Measurements from ENCODE around the gene CENPB.

Gene CENPB

DNA sequence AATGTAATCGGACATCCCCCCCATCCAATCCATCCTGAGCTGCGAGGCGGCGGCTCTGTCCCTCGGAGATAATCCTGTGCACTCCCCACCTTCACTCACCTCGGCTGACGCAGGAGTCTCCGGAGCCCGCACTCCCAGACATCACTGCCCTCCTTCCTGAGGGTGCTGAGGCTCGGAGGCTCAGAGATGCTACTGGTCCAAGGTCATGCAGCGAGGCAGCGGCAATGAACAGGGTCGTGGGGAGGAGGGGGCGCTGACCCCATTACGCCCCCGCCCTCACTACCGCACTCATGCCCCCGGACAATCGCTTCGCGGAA lies 19.5 kb downstream of the CENPB start:
- no peak for DNase-seq (ENCODE audit: low read depth in 2 of 2)

DNA sequence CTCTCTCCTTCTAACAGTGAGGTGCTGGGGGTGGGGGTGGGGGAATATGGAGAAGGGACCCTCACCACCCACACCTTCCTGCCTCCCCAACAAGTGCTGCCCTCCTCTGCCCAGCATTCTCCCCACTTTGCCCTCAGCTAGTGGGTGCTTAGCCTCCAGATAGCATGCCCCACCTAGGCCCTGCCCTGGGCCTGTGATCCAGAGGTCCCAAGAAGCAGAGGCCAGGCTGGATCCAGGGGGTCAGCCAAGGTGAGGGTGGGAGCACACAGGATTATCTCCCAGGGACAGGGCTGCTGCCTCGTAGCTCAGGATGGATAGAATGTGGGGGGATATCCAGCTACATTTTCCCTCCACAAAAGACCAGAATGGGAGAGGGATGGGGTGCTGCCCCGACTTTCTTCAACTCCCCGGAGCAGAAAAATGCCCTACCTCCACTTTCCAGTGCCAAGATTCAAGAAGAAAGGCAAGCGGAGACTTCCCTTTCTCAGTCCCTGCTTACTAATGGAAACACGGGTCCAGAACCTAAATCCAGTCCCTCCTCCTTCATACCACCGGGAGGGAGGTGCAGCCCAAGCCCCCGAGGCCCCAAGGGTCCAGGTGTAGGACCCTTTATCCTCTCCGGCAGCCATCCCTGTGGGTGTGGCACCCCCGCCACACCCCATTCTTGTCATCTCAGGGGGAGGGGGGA lies 20.0 kb downstream of the CENPB start:
- DNase-seq (ENCODE audit: low read depth in 2 of 2) = no peak

DNA sequence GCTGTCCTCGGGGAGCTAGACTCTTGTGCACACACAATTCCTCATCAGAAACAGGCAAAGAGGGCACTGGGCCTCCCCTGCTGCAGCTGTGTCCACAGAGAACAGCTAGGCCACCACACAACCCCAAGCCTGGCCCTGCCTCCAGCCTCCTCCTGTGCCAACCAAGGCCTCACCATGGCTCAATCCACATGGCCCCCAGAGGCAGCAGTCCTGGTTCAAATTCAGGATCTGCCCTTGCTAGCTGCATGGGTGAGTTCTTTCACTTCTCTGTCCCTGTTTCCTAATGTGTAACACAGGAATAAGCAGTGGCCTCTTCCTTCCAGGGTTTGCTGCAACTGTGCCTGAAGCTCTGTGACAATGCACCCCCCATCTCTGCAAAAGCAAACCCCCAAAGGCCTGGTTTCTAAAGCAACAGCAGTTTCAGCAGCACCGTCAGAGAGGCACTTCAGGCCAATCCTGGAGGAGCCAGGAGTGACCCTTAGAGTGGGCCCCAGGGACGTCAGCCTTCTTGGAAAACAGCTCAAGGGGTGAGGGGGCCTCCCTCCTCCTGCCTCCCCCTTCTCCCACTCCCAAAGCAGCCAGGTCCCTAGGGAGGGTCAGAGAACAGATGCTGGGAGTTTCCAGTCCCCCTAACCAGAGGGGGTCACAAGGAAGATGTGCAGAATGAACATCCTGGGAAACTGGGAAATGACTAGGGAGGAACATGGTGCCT lies 21.2 kb downstream of the CENPB start:
- no peak for DNase-seq (ENCODE audit: low read depth in 2 of 2)

DNA sequence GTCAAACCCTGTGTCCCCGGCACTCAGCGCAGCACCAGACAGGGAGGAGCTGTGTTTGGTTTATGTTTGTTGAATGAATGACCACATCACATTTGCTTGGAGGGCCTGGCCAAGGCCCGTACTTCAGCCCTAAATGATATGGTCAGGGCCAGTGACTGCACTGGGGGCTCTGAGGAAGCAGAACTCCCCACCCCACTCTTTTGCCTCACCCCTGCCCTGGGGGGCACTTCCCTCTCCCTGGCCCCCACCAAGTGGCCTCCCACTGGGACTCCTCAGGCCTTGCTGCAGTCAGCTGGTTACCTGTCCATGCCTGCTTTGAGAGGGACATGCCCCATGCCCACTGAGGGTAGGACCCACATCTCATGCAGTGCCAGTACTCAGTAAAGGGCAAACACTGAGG lies 21.9 kb downstream of the CENPB start:
- DNase-seq (ENCODE audit: low read depth in 2 of 2) = no peak

DNA sequence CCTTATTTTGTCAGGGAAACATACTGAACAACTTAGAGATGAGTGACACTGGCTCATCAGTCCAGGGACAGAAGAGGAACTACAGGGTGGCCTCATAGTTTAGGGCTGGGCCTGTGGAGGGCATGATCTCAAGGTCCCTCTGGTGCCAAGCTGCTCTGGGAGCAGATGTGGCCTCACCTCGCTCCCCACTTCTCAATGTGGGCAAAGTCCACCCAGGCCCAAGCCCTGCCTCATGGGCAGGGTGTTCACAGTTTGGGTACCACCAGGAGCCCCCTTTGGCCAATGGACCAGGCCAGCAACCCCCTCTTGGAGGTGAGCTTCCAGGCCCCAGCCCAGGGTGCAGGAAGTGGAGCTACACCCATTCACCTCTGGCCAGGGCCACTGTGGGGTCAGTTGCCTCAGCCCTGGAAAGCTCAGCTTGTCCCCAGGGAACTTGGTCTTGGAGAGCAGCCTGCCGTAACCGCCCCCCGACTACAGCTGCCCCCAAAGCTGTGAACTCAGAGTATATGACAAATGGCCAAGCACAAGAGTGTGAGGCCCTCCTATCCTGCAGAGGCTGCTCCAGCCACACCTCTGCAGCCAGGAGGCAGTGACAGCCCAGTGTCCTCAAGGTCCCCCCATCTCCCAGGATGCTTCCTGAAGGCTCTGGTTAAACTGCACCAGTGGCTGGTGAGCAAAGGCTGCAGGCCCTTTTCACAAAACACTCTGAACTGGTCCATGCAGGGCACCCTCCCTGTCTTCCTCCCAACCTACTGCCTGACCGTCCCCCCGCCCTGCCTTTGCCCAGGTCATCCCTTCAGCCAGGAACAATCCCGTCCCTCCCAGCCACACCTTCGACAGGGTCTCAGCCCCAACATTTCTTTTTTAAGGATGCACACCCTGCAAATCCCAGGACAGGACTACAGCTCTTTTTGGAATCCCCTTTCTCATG lies 22.6 kb downstream of the CENPB start:
- no peak for DNase-seq (ENCODE audit: low read depth in 2 of 2)

DNA sequence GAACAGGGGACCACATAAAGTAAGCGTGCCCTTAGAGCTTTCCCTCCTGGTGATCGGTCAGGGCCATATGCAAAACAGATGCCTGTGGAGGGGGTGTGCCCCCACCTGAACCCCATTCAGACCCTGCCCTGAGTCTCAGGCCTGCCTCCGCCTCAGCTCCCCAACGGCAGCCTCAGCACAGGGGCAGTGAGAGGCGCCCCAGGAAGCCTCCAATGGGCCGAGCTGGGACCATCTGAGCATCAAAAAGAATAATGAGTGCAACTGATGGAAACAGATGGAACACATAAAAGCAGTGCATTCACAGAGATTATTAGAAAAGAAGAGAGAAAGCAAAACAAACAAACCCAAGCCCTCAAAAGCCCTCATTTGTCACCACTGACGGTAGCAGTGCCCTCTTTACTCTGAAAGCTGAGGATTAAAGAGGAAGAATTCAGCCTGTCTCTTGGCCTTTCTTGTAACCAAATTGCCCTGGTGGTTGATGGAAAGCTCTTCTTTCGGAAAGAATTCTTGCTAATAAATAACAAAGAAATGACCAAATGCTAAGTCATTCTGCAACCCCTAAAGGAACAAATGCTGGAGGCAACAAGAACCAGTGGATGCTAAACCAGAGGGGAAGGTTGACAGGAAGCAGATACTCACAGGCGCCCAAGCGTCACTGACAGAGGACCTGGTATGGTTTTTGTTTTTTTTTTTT lies 25.7 kb downstream of the CENPB start:
- DNase-seq (ENCODE audit: low read depth in 2 of 2) = no peak

DNA sequence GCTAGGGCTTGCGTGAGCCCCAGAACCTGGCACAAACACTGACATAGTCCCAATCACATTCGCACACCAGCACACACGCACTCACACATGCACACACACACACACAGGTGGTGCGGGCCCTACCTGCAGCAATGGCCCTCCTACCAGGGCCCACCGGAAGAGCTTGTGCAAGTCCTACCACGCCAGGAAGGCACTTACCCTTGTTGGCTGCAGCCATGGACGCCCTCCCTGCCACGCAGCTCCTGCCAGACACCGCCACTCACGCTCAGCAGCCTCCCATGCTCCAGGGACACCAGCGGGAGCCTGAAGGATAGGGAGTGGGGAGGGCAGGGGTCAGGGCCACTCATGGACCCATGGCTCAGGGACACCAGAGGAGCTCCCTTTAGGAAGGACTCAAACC lies 26.7 kb downstream of the CENPB start:
- no peak for DNase-seq (ENCODE audit: low read depth in 2 of 2)

DNA sequence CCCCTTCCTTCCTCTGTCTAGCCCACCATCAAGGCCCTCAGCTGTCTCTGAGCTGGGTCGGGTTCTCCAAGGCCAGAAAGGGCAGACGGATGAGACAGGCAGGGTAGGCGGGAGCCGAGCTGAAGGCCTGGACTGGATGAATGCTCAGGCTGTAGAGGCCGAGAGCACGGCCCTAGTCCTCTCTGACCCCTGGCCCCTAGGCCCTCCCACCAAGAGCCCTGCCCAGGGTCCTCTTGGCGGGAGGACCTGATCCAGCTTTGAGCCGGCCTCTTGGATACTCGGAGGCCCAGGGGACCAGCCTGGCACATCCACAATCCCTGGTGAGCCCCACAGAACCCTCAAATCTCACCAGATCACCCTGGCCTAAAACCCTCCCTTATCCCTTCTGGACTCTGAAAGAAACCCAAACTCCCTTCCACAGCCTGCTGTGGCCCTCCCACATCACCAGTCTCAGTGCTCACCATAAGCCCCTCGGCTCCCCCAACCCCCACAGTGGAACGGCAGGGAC lies 27.2 kb downstream of the CENPB start:
- DNase-seq (ENCODE audit: low read depth in 2 of 2) = no peak

DNA sequence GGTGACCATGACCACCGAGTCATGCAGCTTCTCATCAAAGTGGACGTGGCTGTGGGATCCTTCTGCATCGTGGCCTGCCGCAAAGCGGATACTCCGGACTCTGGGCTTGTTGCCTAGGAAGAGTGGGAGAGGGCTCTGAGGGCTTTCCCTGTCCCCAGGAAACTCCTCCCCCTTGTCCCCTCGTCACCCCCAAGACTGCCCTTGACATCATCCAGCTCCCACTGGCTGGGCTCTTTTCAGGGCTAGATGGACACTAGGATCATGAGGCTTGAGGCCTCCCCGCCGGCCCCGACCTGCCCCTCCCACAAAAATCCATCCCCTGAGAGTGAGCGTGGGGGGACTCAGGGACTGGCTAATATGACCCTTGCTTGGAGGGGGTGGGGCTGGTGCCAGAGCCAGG lies 28.0 kb downstream of the CENPB start:
- no peak for DNase-seq (ENCODE audit: low read depth in 2 of 2)

DNA sequence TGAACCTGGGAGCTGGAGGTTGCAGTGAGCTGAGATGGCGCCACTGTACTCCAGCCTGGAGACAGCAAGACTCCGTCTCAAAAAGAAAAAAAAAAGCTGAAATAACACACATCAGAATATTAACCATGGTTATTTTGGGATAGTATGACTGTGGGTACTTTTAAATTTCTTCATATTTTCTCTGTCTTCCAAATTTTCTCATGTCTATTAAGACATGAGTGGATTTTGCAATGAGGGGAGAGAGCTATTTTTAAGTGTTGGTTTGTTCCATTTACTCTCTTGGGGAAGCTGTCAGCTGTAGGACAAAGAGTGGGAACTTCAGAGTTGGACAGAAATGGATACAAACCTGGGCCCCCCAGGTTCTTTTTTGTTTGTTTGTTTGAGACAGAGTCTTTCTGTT lies 29.3 kb downstream of the CENPB start:
- DNase-seq (ENCODE audit: low read depth in 2 of 2) = no peak

DNA sequence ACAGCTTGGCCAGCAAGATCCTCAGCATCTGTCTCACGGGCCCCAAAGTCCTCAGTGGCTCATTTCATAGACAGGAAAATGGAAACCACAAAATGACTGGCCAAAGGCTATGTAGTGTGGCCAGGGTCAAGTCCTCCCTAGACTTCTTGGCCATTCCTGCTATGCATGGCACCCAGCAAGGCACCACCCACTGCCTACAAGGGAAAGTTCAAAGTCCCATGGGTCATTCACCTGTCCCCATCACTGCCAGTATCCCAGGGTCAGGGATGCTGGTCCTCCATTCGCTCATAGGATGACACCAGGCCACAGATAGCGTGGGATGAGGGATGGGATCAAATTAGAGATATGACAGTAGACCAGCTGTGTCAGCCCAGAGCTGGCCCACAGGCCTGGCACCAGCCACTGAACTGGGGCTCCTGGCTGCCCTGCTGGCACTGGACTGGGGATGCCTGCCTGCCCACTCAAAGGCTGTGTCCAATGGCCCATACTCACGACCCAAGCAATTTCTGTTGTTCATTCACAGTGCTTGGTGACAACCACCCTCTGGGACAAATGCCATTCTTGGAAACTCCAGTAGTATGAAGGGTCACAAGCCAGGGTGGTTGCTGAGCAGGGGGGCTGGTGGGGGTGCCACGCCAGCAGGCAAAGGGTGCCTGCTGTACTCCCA lies 30.6 kb downstream of the CENPB start:
- DNase-seq (ENCODE audit: low read depth in 2 of 2) = no peak

DNA sequence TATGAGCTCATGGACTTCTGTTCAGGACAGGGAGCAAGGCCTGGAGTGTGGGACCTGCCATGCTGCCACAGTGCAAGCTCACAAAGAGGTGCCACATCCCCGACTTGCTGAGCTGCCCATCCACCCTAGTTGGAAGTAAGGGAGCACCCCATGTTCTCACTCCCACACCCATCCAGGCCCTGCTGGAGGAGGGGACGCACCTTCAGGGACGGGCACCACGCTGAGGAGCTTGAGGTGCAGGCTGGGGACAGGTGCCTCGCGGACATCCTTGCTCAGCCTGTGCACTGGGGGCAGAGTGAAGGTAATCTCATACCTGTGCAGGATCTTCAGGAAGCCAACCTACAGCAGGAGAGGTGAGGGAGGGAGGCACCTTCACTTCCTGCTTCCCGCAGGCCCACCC lies 31.3 kb downstream of the CENPB start:
- no peak for DNase-seq (ENCODE audit: low read depth in 2 of 2)

DNA sequence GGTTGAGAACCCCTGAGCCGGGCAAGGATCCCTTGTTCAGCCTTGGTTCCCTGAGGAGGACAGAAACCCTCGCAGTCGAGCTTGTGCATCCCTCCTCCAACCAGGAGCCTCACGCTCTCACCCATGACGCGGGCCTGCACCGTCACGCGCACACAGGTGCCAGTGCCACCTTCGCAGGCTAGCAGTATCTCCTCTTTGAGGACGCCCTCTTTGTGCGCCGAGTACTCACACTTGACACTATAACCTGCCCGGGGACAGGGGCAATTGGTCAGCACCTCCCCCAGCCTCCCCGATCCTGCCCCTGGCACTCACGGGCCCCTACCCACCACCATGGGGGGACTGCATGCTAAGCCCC lies 32.3 kb downstream of the CENPB start:
- DNase-seq (ENCODE audit: low read depth in 2 of 2) = no peak

DNA sequence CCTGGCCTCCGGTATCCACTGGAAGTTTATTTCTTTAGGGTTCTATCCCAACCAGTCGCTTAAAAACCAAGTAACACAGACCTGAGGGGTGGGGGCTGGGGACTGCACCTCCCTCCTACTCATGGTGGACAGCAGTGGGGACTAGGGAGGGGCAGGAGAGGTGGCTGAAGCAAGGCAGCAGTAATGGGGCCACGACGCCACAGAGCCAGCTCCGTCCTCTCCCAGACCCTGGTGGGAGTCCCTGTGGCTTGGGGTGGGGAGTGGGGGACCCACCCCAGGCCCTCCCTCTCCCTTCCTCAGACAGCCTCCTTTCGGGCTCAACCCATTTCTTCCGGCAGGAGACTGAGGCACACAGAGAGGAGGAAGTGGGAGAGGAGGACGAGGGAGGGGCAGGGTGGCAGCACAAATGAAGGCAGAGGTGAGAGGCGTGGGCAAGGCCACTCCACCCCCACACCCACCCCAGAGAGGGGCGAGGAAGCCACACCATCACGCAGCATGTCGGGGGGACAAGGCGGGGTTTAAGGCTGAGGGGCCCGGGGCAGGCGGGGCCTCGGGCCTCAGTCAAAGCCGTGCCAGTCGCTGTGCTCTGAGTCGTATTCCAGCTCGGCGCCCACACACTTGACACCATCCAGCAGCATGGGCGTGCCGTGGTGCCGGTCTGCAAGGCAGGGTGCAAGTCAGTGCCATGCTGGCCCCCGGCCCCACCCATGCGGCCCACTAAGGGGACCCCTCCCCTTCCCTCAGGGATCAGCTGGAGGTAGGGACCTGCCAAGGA lies 32.9 kb downstream of the CENPB start:
- DNase-seq (ENCODE audit: low read depth in 2 of 2) = no peak

DNA sequence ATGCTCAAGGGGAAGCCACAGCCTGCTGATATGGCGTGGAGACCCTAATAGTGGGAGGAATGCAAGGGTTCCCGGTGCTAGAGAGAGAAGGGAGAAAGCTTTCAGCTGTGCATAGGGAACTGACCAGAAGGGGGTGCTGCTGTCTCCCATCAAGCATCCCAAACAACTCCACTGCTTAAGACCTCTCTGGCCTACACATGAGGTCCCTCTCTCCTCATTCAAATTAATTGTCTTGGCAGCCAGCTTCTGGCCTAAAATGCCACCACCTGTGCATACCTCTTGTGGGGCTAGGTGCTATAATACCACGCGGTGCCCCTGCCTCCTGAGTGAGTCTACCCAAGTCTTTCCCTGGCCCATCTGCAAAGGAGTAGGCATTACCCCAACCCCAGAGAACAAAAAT lies 33.4 kb downstream of the CENPB start:
- DNase-seq (ENCODE audit: low read depth in 2 of 2) = peak; percentile 27 to 33

DNA sequence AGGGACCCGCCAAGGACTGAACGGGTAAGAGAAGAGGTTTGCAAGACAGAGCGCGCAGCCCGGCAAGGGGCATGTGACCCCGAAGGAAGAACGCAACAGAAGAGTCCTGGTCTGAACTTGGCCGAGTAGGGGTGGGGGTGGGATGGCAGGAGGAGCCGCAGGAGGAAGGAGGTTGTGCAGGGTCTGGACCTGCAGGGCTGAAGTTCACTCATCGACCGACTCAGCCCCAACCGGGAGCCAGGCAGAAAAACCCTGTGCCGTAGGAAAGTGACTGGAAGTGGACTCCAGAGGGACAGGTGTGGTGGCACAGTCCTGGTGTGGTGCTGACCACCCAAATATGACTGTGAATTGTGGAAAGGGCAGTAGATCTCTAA lies 34.2 kb downstream of the CENPB start:
- no peak for DNase-seq (ENCODE audit: low read depth in 2 of 2)

DNA sequence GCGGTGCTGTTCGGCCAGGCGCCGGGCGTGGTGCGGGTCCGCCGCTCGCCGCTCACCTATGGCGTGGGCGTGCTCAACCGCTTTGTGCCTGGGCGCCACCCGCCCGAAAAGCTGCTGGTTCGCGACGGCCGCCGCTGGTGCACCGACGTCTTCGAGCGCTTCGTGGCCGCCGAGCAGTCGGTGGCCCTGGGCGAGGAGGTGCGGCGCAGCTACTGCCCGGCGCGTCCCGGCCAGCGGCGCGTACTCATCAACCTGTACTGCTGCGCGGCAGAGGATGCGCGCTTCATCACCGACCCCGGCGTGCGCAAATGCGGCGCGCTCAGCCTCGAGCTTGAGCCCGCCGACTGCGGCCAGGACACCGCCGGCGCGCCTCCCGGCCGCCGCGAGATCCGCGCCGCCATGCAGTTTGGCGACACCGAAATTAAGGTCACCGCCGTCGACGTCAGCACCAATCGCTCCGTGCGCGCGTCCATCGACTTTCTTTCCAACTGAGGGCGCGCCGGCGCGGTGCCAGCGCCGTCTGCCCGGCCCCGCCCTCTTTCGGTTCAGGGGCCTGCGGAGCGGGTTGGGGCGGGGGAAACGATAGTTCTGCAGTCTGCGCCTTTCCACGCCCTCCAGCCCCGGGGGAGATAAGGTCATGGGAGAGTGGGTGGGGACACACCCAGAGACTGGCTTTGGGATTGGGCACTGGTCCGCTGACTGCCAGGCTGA lies 34.7 kb downstream of the CENPB start:
- peak in 1 of 2 donors; percentile 18 for DNase-seq (ENCODE audit: low read depth in 2 of 2)

DNA sequence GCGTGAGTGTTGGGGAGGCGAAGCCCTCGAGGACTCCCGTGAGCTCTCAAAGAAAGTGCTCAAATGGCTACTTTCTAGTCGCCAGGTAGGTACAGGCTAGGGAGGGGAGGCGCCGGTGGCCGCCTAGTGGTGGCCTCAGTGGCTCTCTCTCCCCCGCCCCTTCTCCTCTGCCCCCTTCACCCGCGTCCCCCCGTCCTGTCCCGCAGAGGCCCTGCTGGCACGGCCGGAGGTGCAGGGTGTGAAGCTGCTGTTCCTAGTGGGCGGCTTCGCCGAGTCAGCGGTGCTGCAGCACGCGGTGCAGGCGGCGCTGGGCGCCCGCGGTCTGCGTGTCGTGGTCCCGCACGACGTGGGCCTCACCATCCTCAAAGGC lies 35.2 kb downstream of the CENPB start:
- DNase-seq (ENCODE audit: low read depth in 2 of 2) = no peak

DNA sequence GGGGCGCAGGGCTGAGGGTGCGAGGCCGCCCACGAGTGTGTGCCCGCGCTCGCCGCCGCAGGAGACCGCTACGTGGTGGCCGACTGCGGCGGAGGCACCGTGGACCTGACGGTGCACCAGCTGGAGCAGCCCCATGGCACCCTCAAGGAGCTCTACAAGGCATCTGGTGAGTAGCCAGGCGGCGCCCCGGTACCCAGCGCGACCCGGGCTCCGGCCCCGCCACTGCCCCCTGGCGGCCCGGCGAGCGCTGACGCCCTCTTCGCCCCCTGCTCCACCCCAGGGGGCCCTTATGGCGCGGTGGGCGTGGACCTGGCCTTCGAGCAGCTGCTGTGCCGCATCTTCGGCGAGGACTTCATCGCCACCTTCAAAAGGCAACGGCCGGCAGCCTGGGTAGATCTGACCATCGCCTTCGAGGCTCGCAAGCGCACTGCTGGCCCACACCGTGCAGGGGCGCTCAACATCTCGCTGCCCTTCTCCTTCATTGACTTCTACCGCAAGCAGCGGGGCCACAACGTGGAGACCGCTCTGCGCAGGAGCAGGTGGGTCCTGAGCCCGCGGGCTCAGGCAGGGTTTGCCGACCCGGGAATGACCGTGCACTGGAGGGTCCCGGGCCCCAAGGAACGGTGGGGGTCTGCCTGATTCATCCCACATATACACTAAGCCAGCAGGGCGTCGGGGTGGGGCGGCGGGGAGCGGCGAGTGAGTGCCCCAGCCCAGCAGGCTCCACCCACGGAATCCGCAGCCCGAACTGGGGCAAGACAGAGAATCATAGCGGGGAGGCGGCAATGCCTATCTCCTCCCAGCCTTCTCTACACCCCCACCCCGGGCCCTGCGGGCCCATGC lies 36.6 kb downstream of the CENPB start:
- DNase-seq (ENCODE audit: low read depth in 2 of 2) = no peak

Measured in stimulated activated CD8-positive, alpha-beta memory T cell treated with anti-CD3 and anti-CD28 coated beads, Interleukin-2, amount 100 ng/mL, for 1 hour (primary cell).